ENCODE results near the gene FXYD4. TPM values are rescaled to one million over a fixed set of nuclear protein-coding genes. Genes with fewer than 3 reads are reported as not detected.
"Not testable (repeated sequence)": the region's sequence is repeated elsewhere in the genome, so short reads cannot be mapped to it uniquely, and the experiment has no call there.

The FXYD4 gene
- polyA plus RNA-seq, 1 experiment, result not detected

DNA sequence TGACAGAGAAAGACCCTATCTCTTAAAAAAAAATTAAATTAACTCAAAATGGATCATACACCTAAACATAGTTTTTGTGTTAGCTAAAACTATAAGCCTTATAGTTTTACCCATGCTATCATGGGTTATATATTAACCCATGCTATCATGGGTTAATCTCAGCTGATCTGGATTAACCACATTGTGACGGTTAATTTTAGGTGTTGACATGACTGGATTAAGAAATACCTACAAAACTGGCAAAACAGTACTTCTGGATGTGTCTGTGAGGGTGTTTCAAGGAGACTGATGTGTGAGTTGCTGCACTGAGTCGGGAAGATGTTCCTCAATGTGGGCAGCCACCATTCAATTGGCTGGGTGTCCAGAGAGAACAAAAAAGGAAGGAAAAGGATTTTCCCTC, 44.3 kb upstream of the FXYD4 start:
- peaks cover 9% of the 10 kb centered on the region; the same call in 1 of the 2 replicates for H3K9me3 ChIP-seq (ENCODE audit: control insufficient read depth, insufficient read depth, low read length)
- CTCF ChIA-PET, result interaction anchor here (0.5 to 2.1 kb wide), 2 partner anchors 21 to 130 kb away, joined by 3 to 7 read pairs; no protein-coding TSS in a partner anchor
- H3K4me3 ChIP-seq (ENCODE audit: low read depth, low read length), result no peak overlapping the region
- no peak for DNase-seq (ENCODE audit: low read depth, low spot score)
- POLR2A ChIA-PET, result no interaction called here
- TF ChIP-seq CTCF (IDR thresholded peaks at IDR 0.05; ENCODE audit: low read depth, low read length), result no peak
- H3K27me3 ChIP-seq (ENCODE audit: control insufficient read depth, insufficient read depth, low read length), result peaks cover 7% of the 10 kb centered on the region
- H3K27ac ChIP-seq (ENCODE audit: low read depth, low read length), result no peak overlapping the region

GRCh38 chr10:43327986-43328385, 43.5 kb upstream of the FXYD4 start:
- H3K4me3 ChIP-seq (ENCODE audit: low read depth, low read length), result no peak overlapping the region
- H3K27ac ChIP-seq (ENCODE audit: low read depth, low read length), result no peak overlapping the region
- no peak for TF ChIP-seq CTCF (IDR thresholded peaks at IDR 0.05; ENCODE audit: low read depth, low read length)
- CTCF ChIA-PET, result interaction anchor here (0.7 to 2.1 kb wide), 2 partner anchors 20 to 123 kb away, joined by 3 to 7 read pairs; no protein-coding TSS in a partner anchor
- H3K27me3 ChIP-seq (ENCODE audit: control insufficient read depth, insufficient read depth, low read length), result peaks cover 7% of the 10 kb centered on the region
- POLR2A ChIA-PET, result no interaction called here
- H3K9me3 ChIP-seq (ENCODE audit: control insufficient read depth, insufficient read depth, low read length), result peaks cover 8% of the 10 kb centered on the region; the same call in 1 of the 2 replicates
- DNase-seq (ENCODE audit: low read depth, low spot score), result no peak

GRCh38 chr10:43328810-43329209, 42.6 kb upstream of the FXYD4 start:
- H3K27me3 ChIP-seq (ENCODE audit: control insufficient read depth, insufficient read depth, low read length); DNase-seq (ENCODE audit: low read depth, low spot score); H3K9me3 ChIP-seq (ENCODE audit: control insufficient read depth, insufficient read depth, low read length); H3K4me3 ChIP-seq (ENCODE audit: low read depth, low read length); POLR2A ChIA-PET; H3K27ac ChIP-seq (ENCODE audit: low read depth, low read length): not testable (repeated sequence)
- CTCF ChIA-PET, result interaction anchor here (2.1 kb wide), 1 partner anchor 19 kb away, joined by 7 read pairs; no protein-coding TSS in a partner anchor

- H3K4me3 ChIP-seq (ENCODE audit: low read depth, low read length); POLR2A ChIA-PET; H3K27ac ChIP-seq (ENCODE audit: low read depth, low read length); H3K27me3 ChIP-seq (ENCODE audit: control insufficient read depth, insufficient read depth, low read length); H3K9me3 ChIP-seq (ENCODE audit: control insufficient read depth, insufficient read depth, low read length); DNase-seq (ENCODE audit: low read depth, low spot score); CTCF ChIA-PET: not testable (repeated sequence)
Observed at GRCh38 chr10:43329246-43329885, 42.1 kb upstream of the FXYD4 start.

DNA sequence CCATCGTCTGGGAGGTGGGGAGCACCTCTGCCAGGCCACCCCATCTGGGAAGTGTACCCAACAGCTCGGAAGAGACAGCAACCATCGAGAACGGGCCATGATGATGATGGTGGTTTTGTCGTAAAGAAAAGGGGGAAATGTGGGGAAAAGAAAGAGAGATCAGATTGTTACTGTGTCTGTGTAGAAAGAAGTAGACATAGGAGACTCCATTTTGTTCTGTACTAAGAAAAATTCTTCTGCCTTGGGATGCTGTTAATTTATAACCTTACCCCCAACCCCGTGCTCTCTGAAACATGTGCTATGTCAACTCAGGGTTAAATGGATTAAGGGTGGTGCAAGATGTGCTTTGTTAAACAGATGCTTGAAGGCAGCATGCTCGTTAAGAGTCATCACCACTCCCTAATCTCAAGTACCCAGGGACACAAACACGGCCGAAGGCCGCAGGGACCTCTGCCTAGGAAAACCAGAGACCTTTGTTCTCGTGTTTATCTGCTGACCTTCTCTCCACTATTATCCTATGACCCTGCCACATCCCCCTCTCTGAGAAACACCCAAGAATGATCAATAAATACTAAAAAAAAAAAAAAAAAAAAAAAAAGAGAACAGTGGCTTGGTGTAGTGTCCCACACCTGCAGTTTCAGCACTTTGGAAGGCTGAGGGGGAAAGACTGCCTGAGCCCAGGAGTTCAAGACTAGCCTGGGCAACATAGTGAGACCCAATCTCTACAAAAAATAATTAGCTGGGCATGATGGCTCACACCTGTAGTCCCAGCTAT, 41.2 kb upstream of the FXYD4 start:
- H3K27me3 ChIP-seq (ENCODE audit: control insufficient read depth, insufficient read depth, low read length); H3K9me3 ChIP-seq (ENCODE audit: control insufficient read depth, insufficient read depth, low read length); H3K27ac ChIP-seq (ENCODE audit: low read depth, low read length); DNase-seq (ENCODE audit: low read depth, low spot score); H3K4me3 ChIP-seq (ENCODE audit: low read depth, low read length); POLR2A ChIA-PET; CTCF ChIA-PET: not testable (repeated sequence)

DNA sequence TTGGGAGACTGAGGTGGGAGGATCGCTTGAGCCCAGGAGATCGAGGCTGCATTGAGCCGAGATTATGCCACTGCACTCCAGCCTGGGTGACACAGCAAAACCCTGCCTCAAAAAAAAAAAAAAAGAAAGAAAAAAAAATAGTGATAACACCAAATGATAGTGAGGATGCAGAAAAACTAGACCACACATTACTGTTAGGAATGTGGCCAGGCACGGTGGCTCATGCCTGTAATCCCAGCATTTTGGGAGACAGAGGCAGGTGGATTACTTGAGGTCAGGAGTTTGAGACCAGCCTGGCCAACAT, 40.7 kb upstream of the FXYD4 start:
- H3K4me3 ChIP-seq (ENCODE audit: low read depth, low read length); H3K9me3 ChIP-seq (ENCODE audit: control insufficient read depth, insufficient read depth, low read length); H3K27ac ChIP-seq (ENCODE audit: low read depth, low read length); POLR2A ChIA-PET; CTCF ChIA-PET; DNase-seq (ENCODE audit: low read depth, low spot score); H3K27me3 ChIP-seq (ENCODE audit: control insufficient read depth, insufficient read depth, low read length): not testable (repeated sequence)

GRCh38 chr10:43333653-43334052, 37.8 kb upstream of the FXYD4 start:
- ChIA-PET POLR2A (no interaction called here), CTCF (no interaction called here)
- peaks cover 4% of the 10 kb centered on the region; the same call in 1 of the 2 replicates for H3K9me3 ChIP-seq (ENCODE audit: control insufficient read depth, insufficient read depth, low read length)
- no peak overlapping the region for H3K4me3 ChIP-seq (ENCODE audit: low read depth, low read length)
- no peak overlapping the region for H3K27ac ChIP-seq (ENCODE audit: low read depth, low read length)
- TF ChIP-seq CTCF (IDR thresholded peaks at IDR 0.05; ENCODE audit: low read depth, low read length), result no peak
- DNase-seq (ENCODE audit: low read depth, low spot score), result no peak
- peaks cover 2% of the 10 kb centered on the region for H3K27me3 ChIP-seq (ENCODE audit: control insufficient read depth, insufficient read depth, low read length)

Data from AG04450 (cell line).